NOMO-1 treated with DMSO at 0.1 percent for 48 hours (cell line): ENCODE results near the gene PRPSAP1.
"Not testable (repeated sequence)": the region's sequence is repeated elsewhere in the genome, so short reads cannot be mapped to it uniquely, and the experiment has no call there.

ENCODE experiments used
- DNase-seq: peaks from one replicate; lab custom pipeline; 2025; ENCODE audit not compliant: unreplicated experiment; lab: John Stamatoyannopoulos, UW

The PRPSAP1 gene

GRCh38 chr17:76327696-76328095, 26.0 kb downstream of the PRPSAP1 start:
- peak; percentile 84 for DNase-seq

GRCh38 chr17:76326306-76326705, 27.4 kb downstream of the PRPSAP1 start:
- DNase-seq, result no peak

- no peak for DNase-seq
Measured at GRCh38 chr17:76318586-76318985, 35.1 kb downstream of the PRPSAP1 start.

GRCh38 chr17:76317535-76317934, 36.2 kb downstream of the PRPSAP1 start:
- DNase-seq, result no peak

- no peak for DNase-seq
Measured at GRCh38 chr17:76314392-76315227, 39.1 kb downstream of the PRPSAP1 start.

- no peak for DNase-seq
Measured at GRCh38 chr17:76312735-76313134, 41.0 kb downstream of the PRPSAP1 start.

- no peak for DNase-seq
Measured at GRCh38 chr17:76309461-76309860, 44.3 kb downstream of the PRPSAP1 start.

GRCh38 chr17:76307966-76308338, 45.8 kb downstream of the PRPSAP1 start, which contains the start of gene QRICH2:
QRICH2 (minus strand) TSS chr17:76308276; CDS start chr17:76307998, 278 bp downstream.
- no peak for DNase-seq

GRCh38 chr17:76307299-76307965, 46.3 kb downstream of the PRPSAP1 start:
- no peak for DNase-seq

- not testable (repeated sequence) for DNase-seq
Measured at GRCh38 chr17:76305135-76305454, 48.6 kb downstream of the PRPSAP1 start.

GRCh38 chr17:76304226-76305134, 49.2 kb downstream of the PRPSAP1 start:
- no peak for DNase-seq

GRCh38 chr17:76297436-76297835, 56.3 kb downstream of the PRPSAP1 start:
- DNase-seq, result no peak

GRCh38 chr17:76296889-76297288, 56.8 kb downstream of the PRPSAP1 start:
- no peak for DNase-seq

- no peak for DNase-seq
Measured at GRCh38 chr17:76296186-76296585, 57.5 kb downstream of the PRPSAP1 start.

GRCh38 chr17:76293106-76293505, 60.6 kb downstream of the PRPSAP1 start:
- no peak for DNase-seq

GRCh38 chr17:76292567-76292966, 61.1 kb downstream of the PRPSAP1 start:
- no peak for DNase-seq

GRCh38 chr17:76281573-76282371, 71.9 kb downstream of the PRPSAP1 start:
- DNase-seq, result no peak

GRCh38 chr17:76280650-76281049, 73.1 kb downstream of the PRPSAP1 start:
- DNase-seq, result no peak

- DNase-seq, result no peak
Measured at GRCh38 chr17:76279742-76280287, 73.9 kb downstream of the PRPSAP1 start.
